Transverse colon (tissue), 4 donors: ENCODE measurements around the gene LRRC75A. TPM values are rescaled to one million over a fixed set of nuclear protein-coding genes. Genes with fewer than 3 reads are reported as not detected.

Experiments used
- DNase-seq: peaks from one replicate; pipeline ENCODE4 v3.0.0-alpha.2; 2019
- H3K27ac ChIP-seq, 4 donors: fragments of 200-600 bp; sonication (generic); 2 replicates each; pipeline ENCODE4 v1.5.1; 2016 to 2018; ENCODE audit warnings: inconsistent platforms in 4 of 4
- H3K27me3 ChIP-seq: fragments of 200-600 bp; sonication (generic); 2 replicates; pipeline ENCODE4 v1.5.1; 2017; ENCODE audit warnings: inconsistent platforms
- H3K36me3 ChIP-seq, 4 donors: fragments of 200-600 bp; sonication (generic); 2 replicates each; pipeline ENCODE4 v1.5.1; 2017 to 2019; ENCODE audit warnings: inconsistent platforms in 4 of 4
- H3K4me1 ChIP-seq, 4 donors: fragments of 200-600 bp; sonication (generic); 2 replicates each; pipeline ENCODE4 v1.5.1; 2017 to 2020; ENCODE audit warnings: inconsistent platforms in 4 of 4
- H3K4me3 ChIP-seq, 4 donors: fragments of 200-600 bp; sonication (generic); 1 replicate in 1 of 4; 2 replicates in 3 of 4; pipeline versions ENCODE4 v1.5.1 to v1.6.1; 2017 to 2019; ENCODE audit warnings: inconsistent platforms in 4 of 4
- H3K9me3 ChIP-seq, 2 donors: fragments of 200-600 bp; sonication (generic); 2 replicates each; pipeline ENCODE4 v1.5.1; 2017 to 2019; ENCODE audit warnings: inconsistent platforms in 2 of 2
- EP300 ChIP-seq: sonication (generic); formaldehyde crosslinking; IDR thresholded peaks from one replicate; pipeline ENCODE4 v1.6.1; 2017; ENCODE audit warnings: antibody characterized with exemption, low read depth
- POLR2A ChIP-seq: fragments of 450-650 bp; IDR thresholded peaks from one replicate; pipeline ENCODE4 v1.6.1; 2016; ENCODE audit warnings: antibody characterized with exemption, mild to moderate bottlenecking, moderate library complexity
- POLR2AphosphoS5 ChIP-seq, 3 donors: sonication (generic); formaldehyde crosslinking; IDR thresholded peaks; one replicate each; pipeline ENCODE4 v1.6.1; 2016; ENCODE audit warnings: antibody characterized with exemption in 3 of 3
- WGBS, 2 donors: methylation state at CpG; one replicate each; pipeline ENCODE4 v1.1.5; 2018; ENCODE audit warnings: low coverage in 1 of 2; 5-methylcytosine and 5-hydroxymethylcytosine counted together
- in situ Hi-C, 4 donors: fragments of 200-750 bp; cut with MboI; loops; one replicate each; pipeline versions ENCODE4 v1.15.0 to v1.15.1; 2017; ENCODE audit warnings: low sequenced_read_pairs in 3 of 4, low pct_ligation_motif_present in 1 of 4, low pct_unique_long_range_greater_than_20kb in 1 of 4
- intact Hi-C: fragments of 100-400 bp; cut with DNase I; formaldehyde crosslinking; loops from one replicate; pipeline ENCODE4 v1.15.1; 2023; ENCODE audit warnings: low total_unique reads
- total RNA-seq, 4 donors: library from RNA; depleted of rRNA; stranded (reverse); fragments of >200 nt; gene quantifications; one replicate each; pipeline ENCODE4 v1.1.0, GENCODE V29; 2016
- TF ChIP-seq, protein P1 (sequence below), 5 experiments: fragments of 200-600 bp in 3 of 5; fragments of 450-650 bp in 2 of 5; sonication (generic) in 3 of 5; IDR thresholded peaks; 1 replicate in 2 of 5; 2 replicates in 3 of 5; pipeline ENCODE4 v1.5.1; 2016 to 2017; ENCODE audit warnings: antibody characterized with exemption in 5 of 5, inconsistent platforms in 3 of 5, mild to moderate bottlenecking in 2 of 5, moderate library complexity in 1 of 5

Gene LRRC75A
- total RNA-seq, 4 donors from 2014 or later = 67.9 to 194 (median 115) TPM

- no peaks in the 10 kb centered on the region for H3K9me3 ChIP-seq
- in situ Hi-C loops = loop anchor here (5.0 to 10.0 kb wide), 3 partner anchors 52 to 57 kb away; no protein-coding TSS in a partner anchor
- H3K4me1 ChIP-seq = peaks cover 18 to 28% (median 25%) of the 10 kb centered on the region in 4 donors
- DNase-seq = no peak
- H3K27ac ChIP-seq = no peak overlapping the region
- H3K27me3 ChIP-seq = no peaks in the 10 kb centered on the region
- intact Hi-C loops = no loop called here
- no peak overlapping the region for H3K4me3 ChIP-seq
- no peak for TF ChIP-seq EP300
- no peak for TF ChIP-seq POLR2AphosphoS5 (IDR thresholded peaks at IDR 0.05)
- no peak for TF ChIP-seq POLR2A
- TF ChIP-seq, protein P1, sequence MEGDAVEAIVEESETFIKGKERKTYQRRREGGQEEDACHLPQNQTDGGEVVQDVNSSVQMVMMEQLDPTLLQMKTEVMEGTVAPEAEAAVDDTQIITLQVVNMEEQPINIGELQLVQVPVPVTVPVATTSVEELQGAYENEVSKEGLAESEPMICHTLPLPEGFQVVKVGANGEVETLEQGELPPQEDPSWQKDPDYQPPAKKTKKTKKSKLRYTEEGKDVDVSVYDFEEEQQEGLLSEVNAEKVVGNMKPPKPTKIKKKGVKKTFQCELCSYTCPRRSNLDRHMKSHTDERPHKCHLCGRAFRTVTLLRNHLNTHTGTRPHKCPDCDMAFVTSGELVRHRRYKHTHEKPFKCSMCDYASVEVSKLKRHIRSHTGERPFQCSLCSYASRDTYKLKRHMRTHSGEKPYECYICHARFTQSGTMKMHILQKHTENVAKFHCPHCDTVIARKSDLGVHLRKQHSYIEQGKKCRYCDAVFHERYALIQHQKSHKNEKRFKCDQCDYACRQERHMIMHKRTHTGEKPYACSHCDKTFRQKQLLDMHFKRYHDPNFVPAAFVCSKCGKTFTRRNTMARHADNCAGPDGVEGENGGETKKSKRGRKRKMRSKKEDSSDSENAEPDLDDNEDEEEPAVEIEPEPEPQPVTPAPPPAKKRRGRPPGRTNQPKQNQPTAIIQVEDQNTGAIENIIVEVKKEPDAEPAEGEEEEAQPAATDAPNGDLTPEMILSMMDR (IDR thresholded peaks at IDR 0.05) = no peak
- WGBS, 2 donors = 84 to 100% methylated on average over 1 to 5 of the region's 5 CpGs
- H3K36me3 ChIP-seq = peaks cover 0 to 7% (median 0%) of the 10 kb centered on the region in 4 donors
Observed at GRCh38 chr17:16459855-16460550, 32.0 kb downstream of the LRRC75A start.

GRCh38 chr17:16459271-16459670 is 32.7 kb downstream of the LRRC75A start:
- peaks cover 14 to 21% (median 17%) of the 10 kb centered on the region in 4 donors for H3K4me1 ChIP-seq
- no peaks in the 10 kb centered on the region for H3K27me3 ChIP-seq
- TF ChIP-seq POLR2AphosphoS5 (IDR thresholded peaks at IDR 0.05) (no peak), POLR2A (no peak), EP300 (no peak)
- TF ChIP-seq, protein P1 (IDR thresholded peaks at IDR 0.05) = no peak
- intact Hi-C loops = no loop called here
- H3K9me3 ChIP-seq = no peaks in the 10 kb centered on the region
- no peak overlapping the region for H3K27ac ChIP-seq
- 82 to 85% methylated on average over 8 to 11 of the region's 11 CpGs for WGBS, 2 donors
- no peak for DNase-seq
- H3K36me3 ChIP-seq = peaks cover 0 to 7% (median 0%) of the 10 kb centered on the region in 4 donors
- H3K4me3 ChIP-seq = no peak overlapping the region
- in situ Hi-C loops = loop anchor here (5.0 to 10.0 kb wide), 3 partner anchors 53 to 58 kb away; no protein-coding TSS in a partner anchor

DNA sequence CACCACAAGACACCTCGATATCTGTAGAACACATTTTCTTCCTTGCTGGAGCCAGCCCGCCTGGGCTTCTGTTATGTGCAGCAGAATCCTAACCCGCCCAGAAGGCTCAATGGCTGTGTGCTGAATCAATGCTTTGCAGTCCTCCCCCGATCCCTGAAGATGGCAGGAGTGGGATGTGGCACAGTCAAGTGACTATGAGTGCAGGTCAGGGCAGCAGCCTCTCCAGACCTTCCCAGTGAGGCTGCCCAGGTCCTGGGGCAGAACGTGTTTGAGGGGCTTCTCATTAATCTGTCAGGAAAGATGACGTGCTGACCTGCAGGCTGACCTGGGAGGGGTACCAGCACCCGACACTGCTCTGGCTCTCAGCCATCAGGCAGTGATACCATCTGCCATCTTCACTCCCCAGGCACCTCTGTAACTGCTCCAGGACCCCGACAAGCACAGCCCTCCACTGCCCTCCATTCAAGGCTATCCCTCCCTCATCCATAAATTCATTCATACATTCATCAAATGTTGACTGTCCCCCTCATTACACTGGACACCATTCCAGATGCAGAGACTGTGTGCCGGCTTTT is 35.2 kb downstream of the LRRC75A start:
- TF ChIP-seq EP300 (no peak), POLR2A (no peak), POLR2AphosphoS5 (IDR thresholded peaks at IDR 0.05) (no peak)
- TF ChIP-seq, protein P1 (IDR thresholded peaks at IDR 0.05) = no peak
- Histone ChIP-seq H3K4me3 (no peak overlapping the region), H3K9me3 (no peaks in the 10 kb centered on the region), H3K4me1 (peaks cover 0 to 8% (median 0%) of the 10 kb centered on the region in 4 donors), H3K36me3 (peaks cover 0 to 7% (median 0%) of the 10 kb centered on the region in 4 donors), H3K27ac (no peak overlapping the region), H3K27me3 (no peaks in the 10 kb centered on the region)
- intact Hi-C loops = no loop called here
- WGBS, 2 donors = 85% methylated on average over 9 of the region's 9 CpGs; no CpG with 5 or more reads in 1 of the 2 donors
- no peak for DNase-seq
- in situ Hi-C loops = loop anchor here (5.0 to 10.0 kb wide), 3 partner anchors 55 to 60 kb away; no protein-coding TSS in a partner anchor

- no peak for DNase-seq
- intact Hi-C loops = no loop called here
- Histone ChIP-seq H3K4me3 (no peak overlapping the region), H3K36me3 (peaks cover 0 to 5% (median 0%) of the 10 kb centered on the region in 4 donors), H3K4me1 (peaks cover 0 to 8% (median 0%) of the 10 kb centered on the region in 4 donors), H3K9me3 (no peaks in the 10 kb centered on the region), H3K27me3 (no peaks in the 10 kb centered on the region), H3K27ac (no peak overlapping the region)
- TF ChIP-seq POLR2A = no peak
- no peak for TF ChIP-seq EP300
- TF ChIP-seq, protein P1 (IDR thresholded peaks at IDR 0.05) = no peak
- no peak for TF ChIP-seq POLR2AphosphoS5 (IDR thresholded peaks at IDR 0.05)
- WGBS, 2 donors = 83 to 100% methylated on average over 1 to 5 of the region's 5 CpGs
- in situ Hi-C loops = loop anchor here (5.0 to 10.0 kb wide), 3 partner anchors 56 to 61 kb away; no protein-coding TSS in a partner anchor
Observed at GRCh38 chr17:16455997-16456741, 35.8 kb downstream of the LRRC75A start.
